GM19397 (cell line): Measurements from ENCODE around the gene PHETA1.

ENCODE experiments used
- ATAC-seq: cut with Tn5 transposase; IDR thresholded peaks from one replicate; pipeline ENCODE4 v1.9.1; 2021; ENCODE audit warnings: mild to moderate bottlenecking, moderate library complexity; ENCODE audit not compliant: unreplicated experiment

PHETA1 gene

GRCh38 chr12:111368788-111369495, at the start of gene PHETA1:
PHETA1 (minus strand) TSS chr12:111369095; CDS start chr12:111363427, 5,668 bp downstream.
- peak; percentile 95 for ATAC-seq

GRCh38 chr12:111418594-111418880, 49.6 kb upstream of the PHETA1 start:
- no peak for ATAC-seq

DNA sequence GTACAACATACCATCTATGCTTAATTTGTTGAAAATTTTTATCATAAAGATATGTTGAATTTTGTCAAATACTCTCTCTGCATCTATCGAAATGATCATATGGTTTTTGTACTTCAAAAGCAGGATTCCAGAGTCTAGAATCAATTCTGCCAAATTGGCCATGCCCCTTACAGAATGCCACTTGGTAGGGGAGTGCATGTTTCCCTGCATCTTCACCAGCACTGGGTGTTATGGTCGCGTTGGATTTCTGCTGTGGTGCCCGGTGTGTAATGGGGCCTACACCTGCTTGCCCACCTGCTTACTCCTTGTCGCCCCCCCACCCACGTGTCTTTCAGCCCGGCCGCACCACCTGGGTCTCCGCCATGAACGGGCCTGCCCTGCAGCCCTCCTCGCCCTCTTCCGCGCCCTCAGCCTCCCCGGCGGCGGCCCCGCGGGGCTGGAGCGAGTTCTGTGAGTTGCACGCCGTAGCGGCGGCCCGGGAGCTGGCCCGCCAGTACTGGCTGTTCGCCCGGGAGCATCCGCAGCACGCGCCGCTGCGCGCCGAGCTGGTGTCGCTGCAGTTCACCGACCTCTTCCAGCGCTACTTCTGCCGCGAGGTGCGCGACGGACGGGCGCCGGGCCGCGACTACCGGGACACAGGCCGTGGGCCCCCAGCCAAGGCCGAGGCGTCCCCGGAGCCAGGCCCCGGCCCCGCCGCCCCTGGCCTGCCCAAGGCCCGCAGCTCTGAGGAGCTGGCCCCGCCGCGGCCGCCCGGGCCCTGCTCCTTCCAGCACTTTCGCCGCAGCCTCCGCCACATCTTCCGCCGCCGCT, 49.1 kb upstream of the PHETA1 start:
- ATAC-seq, result no peak

- ATAC-seq, result no peak
These were observed 48.4 kb upstream of the PHETA1 start for GRCh38 chr12:111417290-111417689.

DNA sequence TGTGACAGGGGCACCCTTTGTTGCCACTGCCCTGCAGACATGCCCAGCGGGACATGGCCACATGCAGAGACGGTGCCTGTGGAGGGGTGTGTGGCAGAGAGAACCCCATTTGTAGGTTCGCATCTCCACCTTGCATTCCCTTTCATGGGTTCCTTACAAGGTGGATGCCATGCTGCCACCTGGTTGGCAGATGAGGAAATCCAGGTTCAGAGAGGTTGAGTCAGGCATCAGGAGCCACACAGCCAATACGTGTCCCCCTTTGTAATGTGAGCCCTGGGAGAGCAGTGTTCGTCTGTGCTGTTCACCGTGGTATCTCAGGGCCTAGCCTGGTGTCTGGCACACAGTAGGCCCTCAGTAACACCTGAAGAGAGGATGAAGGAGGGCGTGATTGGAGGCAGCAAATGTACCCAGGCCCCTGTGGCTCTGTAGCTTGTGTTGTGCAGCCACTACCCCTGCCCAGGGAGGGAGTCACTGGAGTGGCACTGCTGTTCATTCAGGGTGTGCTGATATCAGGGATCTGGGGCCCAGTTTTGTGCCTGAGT, 45.9 kb upstream of the PHETA1 start:
- ATAC-seq, result no peak

GRCh38 chr12:111413442-111414086, 44.7 kb upstream of the PHETA1 start:
- ATAC-seq, result no peak

GRCh38 chr12:111412830-111413441, 44.0 kb upstream of the PHETA1 start:
- no peak for ATAC-seq

- no peak for ATAC-seq
These were observed 43.3 kb upstream of the PHETA1 start for GRCh38 chr12:111412007-111412829.

GRCh38 chr12:111411185-111411764, 42.4 kb upstream of the PHETA1 start:
- no peak for ATAC-seq

- no peak for ATAC-seq
These were observed 41.7 kb upstream of the PHETA1 start for GRCh38 chr12:111410431-111411184.

GRCh38 chr12:111409780-111410430, 41.0 kb upstream of the PHETA1 start:
- no peak for ATAC-seq

GRCh38 chr12:111409403-111409779, 40.5 kb upstream of the PHETA1 start:
- ATAC-seq, result no peak

GRCh38 chr12:111408686-111409402, 39.9 kb upstream of the PHETA1 start:
- no peak for ATAC-seq

- ATAC-seq, result no peak
These were observed 39.2 kb upstream of the PHETA1 start for GRCh38 chr12:111408116-111408440.

DNA sequence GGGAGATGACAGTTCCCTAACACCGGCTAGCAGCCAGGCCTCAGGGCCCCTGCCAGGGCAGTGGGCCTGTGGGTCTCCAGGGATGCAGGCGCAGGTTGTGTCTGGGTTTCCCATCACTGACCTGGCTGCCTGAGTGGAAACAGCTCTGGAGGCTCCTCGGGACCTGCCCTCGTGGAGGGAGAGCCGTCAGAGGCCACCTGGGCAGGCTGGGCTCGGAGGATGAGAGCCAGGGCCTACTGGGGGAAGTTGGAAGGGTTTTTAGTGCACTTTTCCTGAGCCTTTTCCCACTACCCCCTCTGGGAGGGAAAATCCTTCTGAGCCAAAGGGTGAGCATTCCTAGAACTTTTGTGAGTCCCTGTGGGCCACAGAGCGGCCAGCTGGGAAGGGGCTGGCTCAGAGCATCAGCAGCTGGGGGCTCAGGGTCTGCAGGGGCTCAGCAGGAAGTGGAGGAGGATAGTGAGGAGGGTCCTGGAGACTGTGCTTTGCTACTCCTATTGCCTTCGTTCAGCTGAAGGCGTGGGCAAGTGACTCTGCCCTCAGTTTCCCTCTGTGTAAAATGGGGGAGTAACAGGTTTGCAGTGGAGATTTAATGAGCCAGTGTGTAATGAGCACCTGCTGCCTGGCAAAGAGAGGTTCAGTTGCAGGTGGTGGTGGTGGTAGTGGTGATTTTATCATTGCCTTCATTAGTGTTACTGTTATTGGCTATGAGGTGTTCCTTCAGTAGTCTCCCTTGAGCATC, 38.7 kb upstream of the PHETA1 start:
- ATAC-seq, result no peak

GRCh38 chr12:111406474-111407376, 37.8 kb upstream of the PHETA1 start:
- no peak for ATAC-seq
